AG04449 (cell line): ENCODE results near the gene PAM.

Source experiments
- CTCF ChIA-PET: fragments of 350-600 bp; formaldehyde crosslinking; extraction: SDS; loops from one replicate; lab custom pipeline; 2021; ENCODE audit warnings: antibody characterized with exemption; lab: Yijun Ruan, JAX
- POLR2A ChIA-PET: fragments of 400-600, 350-600 bp; formaldehyde crosslinking; extraction: SDS; loops from one replicate; lab custom pipeline; 2020; ENCODE audit warnings: antibody characterized with exemption, inconsistent platforms; lab: Yijun Ruan, JAX
- DNase-seq: peaks from one replicate; pipeline ENCODE4 v3.0.0-alpha.2; 2010; ENCODE audit warnings: low read depth, low spot score
- H3K4me3 ChIP-seq: 2 replicates; pipeline ENCODE4 v1.5.1; 2011; ENCODE audit warnings: low read depth, mild to moderate bottlenecking, control low read depth, low read length
- TF ChIP-seq, protein P1 (sequence below): IDR thresholded peaks from one replicate; pipeline ENCODE4 v1.5.1; 2011; ENCODE audit warnings: mild to moderate bottlenecking, moderate library complexity, low read length, control low read depth, inconsistent platforms; ENCODE audit not compliant: insufficient read depth; ENCODE audit errors: missing control alignments

The PAM gene

DNA sequence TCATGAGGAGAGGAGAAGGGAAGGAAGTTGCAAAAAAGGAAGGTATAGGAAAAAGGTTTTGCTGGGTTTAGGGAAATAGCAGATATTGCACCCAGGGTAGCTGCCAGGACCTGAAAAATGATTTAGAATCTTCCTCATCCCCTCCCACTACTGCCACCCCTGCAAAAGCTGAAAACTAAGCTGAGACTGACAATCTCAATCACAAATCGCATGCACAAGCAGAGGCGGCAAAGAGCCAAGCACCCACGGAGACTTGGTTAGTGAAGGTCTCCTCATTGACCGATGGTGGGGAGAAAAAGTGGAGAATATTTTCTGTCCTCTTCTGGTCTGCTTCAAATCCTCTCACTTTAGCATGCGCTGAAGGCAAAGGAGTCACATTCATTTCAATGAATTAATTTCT lies 39.1 kb upstream of the PAM start:
- H3K4me3 ChIP-seq, result no peak overlapping the region
- CTCF ChIA-PET, result interaction anchor here (1.3 kb wide), 1 partner anchor 34 kb away, joined by 6 read pairs; no protein-coding TSS in a partner anchor
- POLR2A ChIA-PET, result no interaction called here
- DNase-seq, result no peak
- TF ChIP-seq, protein P1, sequence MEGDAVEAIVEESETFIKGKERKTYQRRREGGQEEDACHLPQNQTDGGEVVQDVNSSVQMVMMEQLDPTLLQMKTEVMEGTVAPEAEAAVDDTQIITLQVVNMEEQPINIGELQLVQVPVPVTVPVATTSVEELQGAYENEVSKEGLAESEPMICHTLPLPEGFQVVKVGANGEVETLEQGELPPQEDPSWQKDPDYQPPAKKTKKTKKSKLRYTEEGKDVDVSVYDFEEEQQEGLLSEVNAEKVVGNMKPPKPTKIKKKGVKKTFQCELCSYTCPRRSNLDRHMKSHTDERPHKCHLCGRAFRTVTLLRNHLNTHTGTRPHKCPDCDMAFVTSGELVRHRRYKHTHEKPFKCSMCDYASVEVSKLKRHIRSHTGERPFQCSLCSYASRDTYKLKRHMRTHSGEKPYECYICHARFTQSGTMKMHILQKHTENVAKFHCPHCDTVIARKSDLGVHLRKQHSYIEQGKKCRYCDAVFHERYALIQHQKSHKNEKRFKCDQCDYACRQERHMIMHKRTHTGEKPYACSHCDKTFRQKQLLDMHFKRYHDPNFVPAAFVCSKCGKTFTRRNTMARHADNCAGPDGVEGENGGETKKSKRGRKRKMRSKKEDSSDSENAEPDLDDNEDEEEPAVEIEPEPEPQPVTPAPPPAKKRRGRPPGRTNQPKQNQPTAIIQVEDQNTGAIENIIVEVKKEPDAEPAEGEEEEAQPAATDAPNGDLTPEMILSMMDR, result no peak

DNA sequence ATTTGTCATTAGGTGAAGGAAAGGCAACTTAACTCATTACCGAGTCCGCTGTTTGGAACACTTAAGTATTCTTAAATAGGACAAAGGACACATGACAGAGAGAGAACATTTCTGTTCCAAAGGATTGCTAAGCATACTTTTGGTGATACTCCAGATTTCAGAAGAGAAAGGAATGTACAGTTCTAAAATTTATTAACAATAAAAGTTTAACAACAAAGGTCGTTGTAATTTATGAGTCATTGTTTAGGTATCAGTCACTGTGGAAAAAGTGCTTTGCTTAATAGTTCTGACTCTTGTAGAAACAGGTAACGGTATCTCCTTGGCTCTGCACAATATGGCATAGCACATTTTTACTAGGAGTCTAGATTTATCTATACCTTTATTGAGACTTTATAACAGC lies 36.3 kb upstream of the PAM start:
- CTCF ChIA-PET, result interaction anchor here (0.9 kb wide), 1 partner anchor 37 kb away, joined by 3 read pairs; no protein-coding TSS in a partner anchor
- POLR2A ChIA-PET, result no interaction called here
- no peak for DNase-seq

DNA sequence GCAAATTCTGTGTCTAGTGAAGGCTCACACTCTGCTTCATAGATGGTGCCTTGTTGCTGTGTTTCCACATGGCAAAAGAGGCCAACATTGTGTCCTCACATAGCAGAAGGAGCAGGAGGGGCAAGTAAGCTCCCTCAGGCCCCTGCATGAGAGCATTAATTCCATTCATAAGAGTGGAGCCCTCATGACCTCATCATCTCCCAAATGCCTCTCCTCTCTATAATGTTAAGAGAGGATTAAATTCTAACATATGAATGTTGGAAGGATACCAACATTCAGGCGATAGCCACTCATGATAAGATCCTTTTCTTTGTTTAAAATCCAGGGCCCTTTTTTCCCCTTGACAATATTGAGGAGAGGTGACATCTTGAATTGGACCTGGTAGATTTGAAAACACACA lies 35.2 kb upstream of the PAM start:
- TF ChIP-seq, protein P1, result no peak
- POLR2A ChIA-PET, result no interaction called here
- CTCF ChIA-PET, result no interaction called here
- no peak overlapping the region for H3K4me3 ChIP-seq
- DNase-seq, result no peak

More for the DNA sequence above, 36.3 kb upstream of the PAM start:
- H3K4me3 ChIP-seq, result no peak overlapping the region
- TF ChIP-seq, protein P1, result no peak

DNA sequence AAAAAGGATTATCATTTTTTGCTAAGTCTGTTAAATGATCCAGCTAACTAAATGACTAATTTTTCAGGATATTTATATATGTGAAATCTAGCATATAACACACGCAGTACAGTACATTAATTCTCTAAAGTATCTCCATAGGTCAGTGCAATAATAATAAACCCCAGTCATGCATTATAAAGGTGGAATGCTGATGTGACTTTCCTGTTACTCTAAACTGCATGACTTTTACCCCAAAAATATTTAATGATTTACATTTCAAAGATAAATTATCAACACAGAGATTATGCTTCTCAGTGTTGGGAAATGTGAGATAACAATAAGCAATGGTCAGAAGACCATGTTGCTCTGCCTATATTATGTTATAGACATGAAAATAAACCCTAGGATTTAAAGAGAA lies 34.1 kb upstream of the PAM start:
- CTCF ChIA-PET, result no interaction called here
- TF ChIP-seq, protein P1, result no peak

DNA sequence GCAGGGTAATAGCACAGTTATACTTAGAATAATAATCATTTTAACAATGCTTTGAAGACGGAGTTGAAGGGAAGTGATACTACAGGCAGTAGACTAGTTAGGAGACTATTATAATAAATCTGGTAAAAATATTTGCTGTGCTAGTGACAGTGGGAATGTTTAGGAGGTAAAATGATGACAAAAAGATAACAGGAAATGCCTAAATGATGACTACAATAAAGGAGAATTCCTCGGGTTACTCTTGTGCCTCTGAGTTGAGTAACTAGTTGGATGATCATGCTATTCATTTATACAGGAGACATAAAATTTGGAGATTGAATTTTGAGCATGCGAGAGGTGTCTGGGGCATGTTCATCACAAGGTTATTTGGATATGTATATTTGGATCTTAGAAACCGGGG lies 32.2 kb upstream of the PAM start:
- CTCF ChIA-PET, result no interaction called here
- no peak for DNase-seq
- TF ChIP-seq, protein P1, result no peak
- no peak overlapping the region for H3K4me3 ChIP-seq
- POLR2A ChIA-PET, result no interaction called here

More for the DNA sequence above, 34.1 kb upstream of the PAM start:
- no peak overlapping the region for H3K4me3 ChIP-seq
- POLR2A ChIA-PET, result no interaction called here
- DNase-seq, result no peak

DNA sequence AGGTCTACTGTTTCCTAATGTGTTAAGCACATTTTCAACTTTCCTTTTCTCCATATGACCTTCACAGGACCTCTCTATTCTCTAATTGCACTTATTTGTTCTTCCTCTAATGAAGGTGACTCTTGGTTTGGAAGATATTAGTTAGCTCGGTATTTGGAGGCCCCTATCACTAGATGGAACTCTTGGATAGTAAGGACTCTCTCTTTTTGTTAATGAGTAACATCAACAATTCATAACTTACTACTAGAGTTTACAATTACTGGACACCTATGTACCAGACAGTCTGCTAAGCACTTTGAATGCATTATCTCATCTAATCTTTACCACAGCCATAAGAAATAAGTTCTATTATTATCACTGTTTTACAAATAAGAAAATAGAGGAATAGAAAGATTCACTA lies 23.4 kb upstream of the PAM start:
- no peak overlapping the region for H3K4me3 ChIP-seq
- ChIA-PET CTCF (no interaction called here), POLR2A (no interaction called here)
- no peak for DNase-seq
- TF ChIP-seq, protein P1, result no peak
